A673 (cell line): ENCODE data around the gene MBD3.

ENCODE experiments used
- EZH2 ChIP-seq: fragments of 200-600 bp; sonication (generic); IDR thresholded peaks from 2 replicates; pipeline ENCODE4 v1.6.1; 2017; ENCODE audit warnings: borderline replicate concordance, low read depth, mild to moderate bottlenecking, mixed read lengths, antibody characterized with exemption, low read length; ENCODE audit not compliant: poor library complexity, severe bottlenecking
- TF ChIP-seq, protein P1 (sequence below): fragments of 300-800, 200-600 bp; sonication (generic); conservative IDR thresholded peaks from 2 replicates; pipeline ENCODE4 v1.5.1; 2017; ENCODE audit warnings: low read depth, mild to moderate bottlenecking, antibody characterized with exemption, low read length, moderate library complexity, mixed read lengths

DNA sequence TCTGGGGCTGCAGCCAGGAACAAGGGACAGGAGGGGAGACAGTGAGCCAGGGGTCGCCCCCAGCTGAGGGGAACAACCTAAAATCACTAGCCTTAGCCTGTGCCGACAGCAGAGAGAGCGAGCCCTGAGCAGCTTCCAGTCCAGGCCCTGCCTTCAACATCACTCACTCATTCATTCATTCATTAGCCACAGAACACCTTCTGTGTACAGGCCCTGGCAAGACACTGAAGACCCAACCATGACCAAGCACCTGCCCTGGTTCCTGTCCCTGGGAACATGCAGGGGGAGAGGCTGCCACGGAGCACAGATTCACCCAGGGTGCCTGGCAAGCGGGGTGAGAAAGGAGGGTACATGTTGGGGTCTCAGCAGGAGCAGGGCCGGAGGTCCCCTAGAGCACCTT lies 29.4 kb downstream of the MBD3 start:
- TF ChIP-seq, protein P1, sequence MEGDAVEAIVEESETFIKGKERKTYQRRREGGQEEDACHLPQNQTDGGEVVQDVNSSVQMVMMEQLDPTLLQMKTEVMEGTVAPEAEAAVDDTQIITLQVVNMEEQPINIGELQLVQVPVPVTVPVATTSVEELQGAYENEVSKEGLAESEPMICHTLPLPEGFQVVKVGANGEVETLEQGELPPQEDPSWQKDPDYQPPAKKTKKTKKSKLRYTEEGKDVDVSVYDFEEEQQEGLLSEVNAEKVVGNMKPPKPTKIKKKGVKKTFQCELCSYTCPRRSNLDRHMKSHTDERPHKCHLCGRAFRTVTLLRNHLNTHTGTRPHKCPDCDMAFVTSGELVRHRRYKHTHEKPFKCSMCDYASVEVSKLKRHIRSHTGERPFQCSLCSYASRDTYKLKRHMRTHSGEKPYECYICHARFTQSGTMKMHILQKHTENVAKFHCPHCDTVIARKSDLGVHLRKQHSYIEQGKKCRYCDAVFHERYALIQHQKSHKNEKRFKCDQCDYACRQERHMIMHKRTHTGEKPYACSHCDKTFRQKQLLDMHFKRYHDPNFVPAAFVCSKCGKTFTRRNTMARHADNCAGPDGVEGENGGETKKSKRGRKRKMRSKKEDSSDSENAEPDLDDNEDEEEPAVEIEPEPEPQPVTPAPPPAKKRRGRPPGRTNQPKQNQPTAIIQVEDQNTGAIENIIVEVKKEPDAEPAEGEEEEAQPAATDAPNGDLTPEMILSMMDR, result no peak
- TF ChIP-seq EZH2, result no peak
